GM12873 (cell line): ENCODE data around the gene DTX4.

ENCODE experiments used
- TF ChIP-seq, protein P1 (sequence below): IDR thresholded peaks from 2 replicates; pipeline ENCODE4 v1.5.1; 2012; ENCODE audit warnings: low read depth, mild to moderate bottlenecking, moderate library complexity, low read length, control low read depth; ENCODE audit not compliant: insufficient read depth; ENCODE audit errors: missing control alignments

DTX4 gene

DNA sequence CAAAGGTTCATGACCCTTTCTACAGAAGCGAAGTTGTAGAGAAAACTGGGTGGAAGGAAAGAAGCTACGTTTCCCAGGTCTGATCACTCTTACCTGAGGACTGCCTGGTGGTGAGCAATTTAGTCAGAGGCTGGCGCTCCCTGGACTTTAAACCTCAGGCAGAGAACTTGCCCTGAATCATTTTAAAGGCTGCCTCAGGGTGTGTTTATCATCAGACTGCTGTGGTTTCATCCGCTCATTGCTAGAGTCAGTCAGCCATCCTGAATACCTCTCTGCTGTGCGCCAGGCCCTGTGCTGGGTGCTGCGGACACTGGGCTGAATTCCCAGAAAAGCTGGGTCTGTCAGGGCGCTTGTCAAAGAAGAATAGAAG, 2.7 kb downstream of the DTX4 start:
- TF ChIP-seq, protein P1, sequence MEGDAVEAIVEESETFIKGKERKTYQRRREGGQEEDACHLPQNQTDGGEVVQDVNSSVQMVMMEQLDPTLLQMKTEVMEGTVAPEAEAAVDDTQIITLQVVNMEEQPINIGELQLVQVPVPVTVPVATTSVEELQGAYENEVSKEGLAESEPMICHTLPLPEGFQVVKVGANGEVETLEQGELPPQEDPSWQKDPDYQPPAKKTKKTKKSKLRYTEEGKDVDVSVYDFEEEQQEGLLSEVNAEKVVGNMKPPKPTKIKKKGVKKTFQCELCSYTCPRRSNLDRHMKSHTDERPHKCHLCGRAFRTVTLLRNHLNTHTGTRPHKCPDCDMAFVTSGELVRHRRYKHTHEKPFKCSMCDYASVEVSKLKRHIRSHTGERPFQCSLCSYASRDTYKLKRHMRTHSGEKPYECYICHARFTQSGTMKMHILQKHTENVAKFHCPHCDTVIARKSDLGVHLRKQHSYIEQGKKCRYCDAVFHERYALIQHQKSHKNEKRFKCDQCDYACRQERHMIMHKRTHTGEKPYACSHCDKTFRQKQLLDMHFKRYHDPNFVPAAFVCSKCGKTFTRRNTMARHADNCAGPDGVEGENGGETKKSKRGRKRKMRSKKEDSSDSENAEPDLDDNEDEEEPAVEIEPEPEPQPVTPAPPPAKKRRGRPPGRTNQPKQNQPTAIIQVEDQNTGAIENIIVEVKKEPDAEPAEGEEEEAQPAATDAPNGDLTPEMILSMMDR: no peak

DNA sequence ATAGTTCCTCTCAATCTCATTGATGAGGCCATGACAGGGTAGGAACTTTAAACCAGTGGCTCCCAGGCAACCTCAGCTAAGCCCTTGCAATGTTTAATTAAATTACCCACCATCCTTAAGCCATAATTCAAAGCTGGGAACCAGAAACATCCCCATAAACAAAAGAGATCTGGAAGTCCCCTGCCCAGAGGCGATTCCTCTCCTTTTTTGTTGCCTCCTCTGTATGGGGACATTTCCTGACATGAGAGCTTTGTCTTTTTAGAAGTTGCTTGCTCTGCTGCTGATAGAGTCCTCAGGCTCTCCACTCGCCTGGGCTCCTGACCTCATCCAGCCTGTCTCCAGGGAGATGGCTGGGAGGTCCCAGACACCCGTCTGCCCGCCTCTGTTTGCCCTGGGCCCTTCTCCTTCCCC, 3.2 kb downstream of the DTX4 start:
- TF ChIP-seq, protein P1: no peak

DNA sequence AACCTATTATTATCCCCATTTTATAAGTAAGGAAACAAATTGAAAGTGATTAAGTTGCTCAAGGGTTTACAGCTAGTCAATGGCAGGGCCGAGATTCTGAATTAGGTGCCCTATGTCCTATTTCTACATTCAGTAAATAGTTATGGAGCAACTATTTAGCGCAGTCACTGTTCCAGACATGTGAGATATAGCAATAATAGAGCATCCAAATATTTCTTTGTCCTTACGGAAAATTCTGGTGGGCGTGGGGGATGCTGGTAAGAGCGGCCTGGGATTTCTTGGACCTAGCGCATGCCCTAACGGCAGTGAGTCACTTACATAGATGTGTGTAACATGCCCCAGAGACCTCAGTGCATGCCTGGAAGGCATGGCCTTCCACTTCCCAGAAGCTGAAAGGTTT, 4.4 kb downstream of the DTX4 start:
- TF ChIP-seq, protein P1: no peak

DNA sequence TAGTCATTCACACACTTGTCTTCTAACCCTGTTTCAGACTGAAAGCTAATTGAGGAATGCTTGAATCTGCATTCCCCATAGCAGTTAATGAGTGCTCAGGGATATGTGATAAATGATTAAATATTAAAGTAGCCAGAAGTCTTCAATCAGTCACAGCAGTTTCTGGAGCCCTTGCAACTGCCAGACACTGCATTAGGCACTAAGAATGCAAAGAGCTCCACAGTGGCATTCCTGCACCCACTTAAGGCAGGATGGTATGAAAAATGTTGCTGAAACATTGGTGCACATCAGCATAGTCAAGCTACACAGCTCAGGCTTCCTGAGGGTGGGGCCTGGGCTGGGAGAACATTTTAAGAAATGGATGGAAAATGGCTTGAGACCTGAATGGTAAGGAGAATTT, 6.5 kb downstream of the DTX4 start:
- TF ChIP-seq, protein P1: no peak

DNA sequence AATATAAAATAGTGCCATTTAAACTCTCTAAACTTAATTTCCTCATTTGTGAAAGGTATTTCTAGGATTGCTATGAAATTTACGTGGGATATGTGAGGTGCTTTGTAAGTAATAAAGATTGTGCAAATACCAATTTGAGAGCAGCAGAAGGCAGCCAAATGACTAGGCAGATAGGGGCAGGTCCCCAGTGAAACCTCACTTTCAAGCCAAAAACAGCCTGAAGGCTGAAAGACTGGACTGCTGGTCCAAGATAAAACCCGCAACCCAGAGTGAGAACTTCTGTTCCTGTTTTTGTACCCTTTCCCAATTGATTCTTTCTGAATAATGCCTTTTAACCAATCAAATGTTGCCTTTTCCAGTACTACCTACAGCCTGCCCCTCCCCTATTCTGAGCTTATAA, 7.2 kb downstream of the DTX4 start:
- TF ChIP-seq, protein P1: no peak

DNA sequence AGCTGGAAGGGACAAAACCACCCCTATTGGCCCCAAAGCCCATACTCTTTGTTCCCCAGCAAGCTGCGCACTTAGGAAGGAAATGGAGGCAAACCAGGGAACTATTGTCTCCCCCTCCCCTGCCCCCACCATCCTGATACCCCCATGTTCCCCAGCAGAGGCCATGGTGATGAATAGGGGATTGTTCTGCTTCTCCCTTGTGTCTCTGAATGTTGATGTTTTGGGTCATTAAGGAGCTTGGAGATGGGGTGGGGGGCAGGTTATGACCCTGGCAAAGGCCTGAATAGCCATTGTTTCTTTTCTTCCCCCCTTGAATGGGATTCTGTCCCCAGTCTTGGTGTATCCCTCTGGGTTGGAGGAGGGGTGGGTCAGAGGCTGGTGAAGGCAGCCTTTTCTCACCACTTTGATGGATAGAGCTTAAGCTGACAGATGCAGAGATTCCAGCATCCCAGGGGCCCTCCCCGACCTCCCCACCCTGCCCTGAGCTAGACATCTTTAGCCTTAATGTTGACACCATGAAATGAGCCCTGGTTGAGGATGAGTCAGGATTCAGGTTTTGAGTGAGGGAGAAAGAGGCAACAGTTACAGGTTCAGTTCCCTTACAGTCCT, 8.3 kb downstream of the DTX4 start:
- TF ChIP-seq, protein P1: no peak

DNA sequence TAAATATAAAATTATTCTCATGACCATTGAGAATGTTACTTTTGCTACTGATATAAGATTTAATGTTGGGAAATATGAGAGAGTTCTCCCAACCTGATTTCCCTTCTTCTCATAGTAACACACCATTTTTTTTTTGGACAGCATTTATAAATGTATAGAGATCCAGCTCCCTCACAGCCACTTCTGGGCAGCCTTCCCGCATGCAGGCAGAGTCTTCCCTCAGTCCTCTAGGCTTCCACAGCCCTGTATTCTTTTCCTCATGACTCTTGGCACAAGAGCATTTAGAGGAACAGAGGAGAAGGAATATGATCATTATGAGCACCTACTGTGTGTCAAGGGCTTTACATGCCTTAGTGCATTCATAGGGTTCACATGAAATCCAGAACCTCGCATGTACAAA, 9.0 kb downstream of the DTX4 start:
- TF ChIP-seq, protein P1: no peak
